H9 (cell line): Measurements from ENCODE around the gene XIRP2. TPM values are rescaled to one million over a fixed set of nuclear protein-coding genes. Genes with fewer than 3 reads are reported as not detected.

Experiments
- DNase-seq: peaks from one replicate; pipeline ENCODE4 v3.0.0-alpha.2; 2017
- H2AFZ ChIP-seq: one replicate; pipeline ENCODE4 v1.6.1; 2013; ENCODE audit warnings: mild to moderate bottlenecking, low read length, control low read depth, moderate library complexity
- H2AK5ac ChIP-seq: 2 replicates; pipeline ENCODE4 v1.6.1; 2013; ENCODE audit warnings: low read length, control low read depth, mixed read lengths; ENCODE audit not compliant: insufficient read length
- H2BK120ac ChIP-seq: one replicate; pipeline ENCODE4 v1.6.1; 2013; ENCODE audit warnings: low read depth, mild to moderate bottlenecking, low read length, control low read depth, inconsistent platforms; ENCODE audit not compliant: poor library complexity, severe bottlenecking
- H2BK12ac ChIP-seq: 2 replicates; pipeline ENCODE4 v1.6.1; 2013; ENCODE audit warnings: low read length, control low read depth, mixed read lengths, low read depth; ENCODE audit not compliant: insufficient read length
- H2BK15ac ChIP-seq: 2 replicates; pipeline ENCODE4 v1.6.1; 2013; ENCODE audit warnings: low read depth, low read length, control low read depth
- H2BK20ac ChIP-seq: one replicate; pipeline ENCODE4 v1.6.1; 2013; ENCODE audit warnings: low read depth, mild to moderate bottlenecking, low read length, control low read depth, inconsistent platforms; ENCODE audit not compliant: poor library complexity, severe bottlenecking
- H2BK5ac ChIP-seq: 2 replicates; pipeline ENCODE4 v1.6.1; 2013; ENCODE audit warnings: low read length, control low read depth, mixed read lengths; ENCODE audit not compliant: insufficient read length
- H3K14ac ChIP-seq: 2 replicates; pipeline ENCODE4 v1.6.1; 2013; ENCODE audit warnings: low read length, control low read depth; ENCODE audit not compliant: insufficient read depth
- H3K18ac ChIP-seq: 2 replicates; pipeline ENCODE4 v1.6.1; 2013; ENCODE audit warnings: low read depth, mild to moderate bottlenecking, mixed read lengths, low read length, control low read depth; ENCODE audit not compliant: insufficient read length
- H3K23ac ChIP-seq: 2 replicates; pipeline ENCODE4 v1.6.1; 2013; ENCODE audit warnings: low read length, control low read depth, mixed read lengths, low read depth; ENCODE audit not compliant: insufficient read length
- H3K23me2 ChIP-seq: 2 replicates; pipeline ENCODE4 v1.6.1; 2013; ENCODE audit warnings: low read depth, mild to moderate bottlenecking, mixed read lengths, low read length, control low read depth; ENCODE audit not compliant: insufficient read length, poor library complexity, severe bottlenecking
- H3K27ac ChIP-seq: 2 replicates; pipeline ENCODE4 v1.5.1; 2013; ENCODE audit warnings: low read length, control low read depth, mixed read lengths, low read depth; ENCODE audit not compliant: insufficient read length
- H3K27me3 ChIP-seq: 2 replicates; pipeline ENCODE4 v1.6.1; 2013; ENCODE audit warnings: low read length, control low read depth, inconsistent platforms; ENCODE audit not compliant: insufficient read depth
- H3K4ac ChIP-seq: 2 replicates; pipeline ENCODE4 v1.6.1; 2013; ENCODE audit warnings: low read depth, mild to moderate bottlenecking, control low read depth, inconsistent platforms, low read length, moderate library complexity
- H3K4me1 ChIP-seq: 2 replicates; pipeline ENCODE4 v1.6.1; 2013; ENCODE audit warnings: low read length, control low read depth, inconsistent platforms; ENCODE audit not compliant: insufficient read depth
- H3K4me2 ChIP-seq: 2 replicates; pipeline ENCODE4 v1.6.1; 2013; ENCODE audit warnings: low read length, control low read depth, mixed read lengths; ENCODE audit not compliant: insufficient read length, insufficient read depth
- H3K56ac ChIP-seq: 2 replicates; pipeline ENCODE4 v1.6.1; 2013; ENCODE audit warnings: low read depth, mild to moderate bottlenecking, mixed read lengths, low read length, control low read depth; ENCODE audit not compliant: insufficient read length
- H3K79me1 ChIP-seq: 2 replicates; pipeline ENCODE4 v1.6.1; 2013; ENCODE audit warnings: low read depth, mild to moderate bottlenecking, moderate library complexity, low read length, control low read depth, inconsistent platforms; ENCODE audit not compliant: insufficient read depth, poor library complexity, severe bottlenecking
- H3K79me2 ChIP-seq: 2 replicates; pipeline ENCODE4 v1.6.1; 2013; ENCODE audit warnings: low read length, control low read depth, inconsistent platforms; ENCODE audit not compliant: insufficient read depth
- H3K9ac ChIP-seq: 2 replicates; pipeline ENCODE4 v1.6.1; 2013; ENCODE audit warnings: low read length, control low read depth, mixed read lengths; ENCODE audit not compliant: insufficient read length; ENCODE audit errors: extremely low read depth
- H3K9me3 ChIP-seq: one replicate; pipeline ENCODE4 v1.6.1; 2013; ENCODE audit warnings: low read depth, low read length, inconsistent platforms; ENCODE audit not compliant: control insufficient read depth
- H3T11ph ChIP-seq: one replicate; pipeline ENCODE4 v1.6.1; 2013; ENCODE audit warnings: mild to moderate bottlenecking, low read length, control low read depth, inconsistent platforms
- H4K20me1 ChIP-seq: one replicate; pipeline ENCODE4 v1.6.1; 2013; ENCODE audit not compliant: control insufficient read depth, insufficient read length, insufficient read depth
- H4K5ac ChIP-seq: 2 replicates; pipeline ENCODE4 v1.6.1; 2013; ENCODE audit warnings: low read depth, mild to moderate bottlenecking, mixed read lengths, low read length, control low read depth; ENCODE audit not compliant: insufficient read length
- H4K8ac ChIP-seq: replicated peaks from 2 replicates; pipeline ENCODE4 v1.6.1; 2013; ENCODE audit warnings: low read length, control low read depth, mixed read lengths, low read depth; ENCODE audit not compliant: insufficient read length
- H4K91ac ChIP-seq: 2 replicates; pipeline ENCODE4 v1.6.1; 2013; ENCODE audit warnings: low read depth, mild to moderate bottlenecking, moderate library complexity, mixed read lengths, low read length, control low read depth; ENCODE audit not compliant: insufficient read length
- H3K27ac Mint-ChIP-seq, 3 experiments: 2 replicates in 2 of 3; 3 replicates in 1 of 3; pipeline ENCODE4 v1.8.0; 2020 to 2021; ENCODE audit warnings: mixed read lengths in 3 of 3, mild to moderate bottlenecking in 1 of 3, moderate library complexity in 1 of 3
- H3K27me3 Mint-ChIP-seq: 2 replicates; pipeline ENCODE4 v1.8.0; 2021; ENCODE audit warnings: low read depth, mild to moderate bottlenecking, moderate library complexity, mixed read lengths
- H3K36me3 Mint-ChIP-seq, 3 experiments: 2 replicates in 2 of 3; 3 replicates in 1 of 3; pipeline ENCODE4 v1.8.0; 2020 to 2021; ENCODE audit warnings: low read depth in 3 of 3, mixed read lengths in 3 of 3; ENCODE audit not compliant: insufficient read depth in 1 of 3
- H3K4me1 Mint-ChIP-seq, 2 experiments: 2 replicates each; pipeline ENCODE4 v1.8.0; 2020; ENCODE audit warnings: mixed read lengths in 2 of 2
- H3K4me3 Mint-ChIP-seq, 2 experiments: 2 replicates in 1 of 2; 3 replicates in 1 of 2; pipeline ENCODE4 v1.8.0; 2020 to 2021; ENCODE audit warnings: mild to moderate bottlenecking in 2 of 2, mixed read lengths in 2 of 2, moderate library complexity in 1 of 2
- H3K9me3 Mint-ChIP-seq, 2 experiments: 2 replicates in 1 of 2; 3 replicates in 1 of 2; pipeline ENCODE4 v1.8.0; 2020; ENCODE audit warnings: mild to moderate bottlenecking in 2 of 2, mixed read lengths in 2 of 2, moderate library complexity in 1 of 2
- CTCF ChIP-seq: fragments of 200-600 bp; sonication (generic); conservative IDR thresholded peaks from 3 replicates; pipeline ENCODE4 v1.8.0; 2021; ENCODE audit warnings: antibody characterized with exemption, mild to moderate bottlenecking
- total RNA-seq: library from RNA; stranded (reverse); gene quantifications from 2 replicates; pipeline ENCODE4 v1.2.1, GENCODE V29; 2021

Gene XIRP2
- total RNA-seq, 1 experiment from 2014 or later = 0.07 TPM

DNA sequence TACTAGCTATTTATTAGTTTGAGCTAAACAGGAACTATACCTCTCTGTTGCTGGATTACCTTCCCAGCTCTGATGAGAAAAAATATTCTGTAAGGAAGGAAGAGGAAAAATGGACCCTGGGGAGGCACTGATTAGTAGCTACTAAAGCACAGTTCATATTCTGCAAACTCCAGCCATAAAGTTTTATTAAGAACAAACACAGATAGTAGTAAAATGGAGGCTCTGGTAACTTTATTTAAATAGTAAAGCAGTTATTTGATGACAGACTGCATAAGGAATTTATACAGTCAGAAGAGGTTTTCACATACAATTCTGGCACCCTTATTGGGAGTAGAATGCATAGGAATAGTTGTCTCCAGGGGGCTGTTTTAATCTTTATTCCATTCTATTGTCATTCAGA is 84.1 kb downstream of the XIRP2 start:
- no peak overlapping the region for H2BK12ac ChIP-seq
- H2AFZ ChIP-seq = no peak overlapping the region
- TF ChIP-seq CTCF = no peak
- no peak overlapping the region for H2BK5ac ChIP-seq
- H3K27me3 ChIP-seq = no peaks in the 10 kb centered on the region
- no peak overlapping the region for H3T11ph ChIP-seq
- H3K18ac ChIP-seq = no peak overlapping the region
- H2BK120ac ChIP-seq = no peak overlapping the region
- H3K23ac ChIP-seq = no peak overlapping the region
- Mint-ChIP-seq H3K4me3 (peak overlapping the region in 1 of 2 experiments; percentile 30; a peak in 1 of 5 replicates), H3K27ac (peak overlapping the region; percentile 70 to 93 (median 81); a peak in 4 of 7 replicates), H3K27me3 (no peaks in the 10 kb centered on the region), H3K9me3 (no peaks in the 10 kb centered on the region; a peak in 1 of 5 replicates), H3K36me3 (no peaks in the 10 kb centered on the region; a peak in 1 of 7 replicates), H3K4me1 (peaks cover 26 to 29% of the 10 kb centered on the region in 2 experiments)
- H3K56ac ChIP-seq = no peak overlapping the region
- H3K23me2 ChIP-seq = no peaks in the 10 kb centered on the region
- H2BK15ac ChIP-seq = no peak overlapping the region
- no peaks in the 10 kb centered on the region for H3K79me2 ChIP-seq
- peaks cover 2% of the 10 kb centered on the region; the same call in 1 of the 2 replicates for H3K4me1 ChIP-seq
- H3K79me1 ChIP-seq = no peaks in the 10 kb centered on the region
- H2AK5ac ChIP-seq = no peak overlapping the region
- H3K9ac ChIP-seq = no peak overlapping the region
- H3K14ac ChIP-seq = no peak overlapping the region
- no peak overlapping the region for H3K4me2 ChIP-seq
- no peak overlapping the region for H3K4ac ChIP-seq
- H4K8ac ChIP-seq = no peak overlapping the region
- no peak overlapping the region for H2BK20ac ChIP-seq
- H4K20me1 ChIP-seq = no peaks in the 10 kb centered on the region
- no peak overlapping the region for H3K27ac ChIP-seq
- H3K9me3 ChIP-seq = no peaks in the 10 kb centered on the region
- DNase-seq = no peak
- H4K5ac ChIP-seq = no peak overlapping the region
- H4K91ac ChIP-seq = no peak overlapping the region
